Fibroblast of gingiva (primary cell): ENCODE results near the gene C2CD5.
"Not testable (repeated sequence)": the region's sequence is repeated elsewhere in the genome, so short reads cannot be mapped to it uniquely, and the experiment has no call there.

Source experiments
- DNase-seq: peaks from one replicate; pipeline ENCODE4 v3.0.0-alpha.2; 2011; ENCODE audit warnings: low read depth

The C2CD5 gene, protein sequence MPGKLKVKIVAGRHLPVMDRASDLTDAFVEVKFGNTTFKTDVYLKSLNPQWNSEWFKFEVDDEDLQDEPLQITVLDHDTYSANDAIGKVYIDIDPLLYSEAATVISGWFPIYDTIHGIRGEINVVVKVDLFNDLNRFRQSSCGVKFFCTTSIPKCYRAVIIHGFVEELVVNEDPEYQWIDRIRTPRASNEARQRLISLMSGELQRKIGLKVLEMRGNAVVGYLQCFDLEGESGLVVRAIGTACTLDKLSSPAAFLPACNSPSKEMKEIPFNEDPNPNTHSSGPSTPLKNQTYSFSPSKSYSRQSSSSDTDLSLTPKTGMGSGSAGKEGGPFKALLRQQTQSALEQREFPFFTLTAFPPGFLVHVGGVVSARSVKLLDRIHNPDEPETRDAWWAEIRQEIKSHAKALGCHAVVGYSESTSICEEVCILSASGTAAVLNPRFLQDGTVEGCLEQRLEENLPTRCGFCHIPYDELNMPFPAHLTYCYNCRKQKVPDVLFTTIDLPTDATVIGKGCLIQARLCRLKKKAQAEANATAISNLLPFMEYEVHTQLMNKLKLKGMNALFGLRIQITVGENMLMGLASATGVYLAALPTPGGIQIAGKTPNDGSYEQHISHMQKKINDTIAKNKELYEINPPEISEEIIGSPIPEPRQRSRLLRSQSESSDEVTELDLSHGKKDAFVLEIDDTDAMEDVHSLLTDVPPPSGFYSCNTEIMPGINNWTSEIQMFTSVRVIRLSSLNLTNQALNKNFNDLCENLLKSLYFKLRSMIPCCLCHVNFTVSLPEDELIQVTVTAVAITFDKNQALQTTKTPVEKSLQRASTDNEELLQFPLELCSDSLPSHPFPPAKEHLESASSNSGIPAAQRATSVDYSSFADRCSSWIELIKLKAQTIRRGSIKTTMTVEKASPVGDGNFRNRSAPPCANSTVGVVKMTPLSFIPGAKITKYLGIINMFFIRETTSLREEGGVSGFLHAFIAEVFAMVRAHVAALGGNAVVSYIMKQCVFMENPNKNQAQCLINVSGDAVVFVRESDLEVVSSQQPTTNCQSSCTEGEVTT

GRCh38 chr12:22544038-22544979, at the start of gene C2CD5:
C2CD5 (minus strand) TSS chr12:22544542; CDS start chr12:22544150, 392 bp downstream.
- peak; percentile 98 for DNase-seq

- DNase-seq, result no peak
These were observed 49.5 kb upstream of the C2CD5 start for GRCh38 chr12:22593864-22594263.

DNA sequence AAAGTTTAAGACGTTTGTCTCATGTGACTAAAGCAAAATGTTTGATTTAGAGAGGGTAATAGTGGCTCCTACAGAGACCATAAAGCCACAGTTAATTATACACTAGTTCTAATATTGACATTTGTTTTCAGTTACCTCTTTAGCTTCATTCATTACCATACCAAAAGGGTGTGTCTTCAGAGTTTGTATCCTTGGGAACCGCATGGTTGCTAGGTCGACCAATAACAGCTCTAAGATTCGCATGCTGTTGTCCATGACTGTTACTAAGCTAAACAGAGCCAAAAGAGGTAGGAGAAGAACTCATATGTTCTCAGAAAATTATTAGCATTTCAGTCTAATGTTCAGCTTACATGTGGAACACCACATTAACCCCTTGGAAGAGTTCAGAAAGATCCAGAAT, 44.5 kb upstream of the C2CD5 start:
- no peak for DNase-seq

DNA sequence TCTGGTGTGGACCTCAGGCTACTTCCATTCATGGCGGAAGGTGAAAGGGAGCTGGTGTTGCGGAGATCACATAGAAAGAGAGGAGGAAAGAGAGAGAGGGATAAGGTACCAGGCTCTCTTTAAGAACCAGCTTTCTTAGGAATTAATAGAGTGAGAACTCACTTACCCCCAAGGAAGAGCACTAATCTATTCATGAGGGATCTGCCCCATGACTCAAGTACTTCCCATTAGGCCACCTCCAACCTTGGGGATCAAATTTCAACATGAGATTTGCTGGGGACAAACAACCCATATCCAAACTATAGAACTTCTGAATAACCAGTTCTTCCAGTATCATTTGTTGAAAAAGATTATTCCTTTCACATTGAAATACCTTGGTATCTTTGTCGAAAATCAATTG, 34.0 kb upstream of the C2CD5 start:
- no peak for DNase-seq

GRCh38 chr12:22577667-22578066, 33.3 kb upstream of the C2CD5 start:
- no peak for DNase-seq

- no peak for DNase-seq
These were observed 32.1 kb upstream of the C2CD5 start for GRCh38 chr12:22576473-22576872.

DNA sequence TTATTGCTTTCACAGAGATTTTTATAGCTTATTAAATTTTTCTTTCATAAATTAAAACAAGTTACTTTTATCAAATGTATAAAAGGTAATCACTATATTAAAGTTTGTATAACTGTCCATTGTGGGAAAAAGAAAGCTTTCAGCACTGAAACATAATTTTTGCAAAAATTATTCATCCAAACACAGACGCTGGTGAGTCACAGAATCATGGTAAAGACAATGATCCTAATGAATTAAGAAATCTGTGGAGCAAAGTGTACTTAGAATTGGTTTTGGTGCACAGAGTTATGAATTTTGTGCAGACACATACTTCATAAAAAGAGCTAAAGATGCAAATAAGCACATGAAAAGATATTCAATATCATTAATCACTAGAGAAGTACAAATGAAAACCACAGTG, 31.7 kb upstream of the C2CD5 start:
- DNase-seq, result no peak

DNA sequence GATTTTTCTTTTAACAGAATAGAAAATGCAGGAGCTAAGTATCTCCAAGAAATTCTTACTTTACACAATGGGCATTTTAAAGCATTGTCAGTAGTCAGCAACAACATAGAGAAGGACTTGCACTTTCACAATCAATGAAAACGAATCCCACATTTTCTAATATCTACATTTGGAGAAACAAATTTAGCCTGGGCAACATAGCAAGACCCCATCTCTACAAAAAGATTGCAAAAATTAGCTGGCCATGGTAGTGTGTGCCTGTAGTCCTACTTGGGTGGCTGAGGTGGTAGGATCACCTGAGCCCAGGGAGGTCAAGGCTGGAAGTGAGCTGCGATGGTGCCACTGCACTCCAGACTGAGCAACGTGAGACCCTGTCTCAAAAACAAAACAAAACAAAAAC, 30.6 kb upstream of the C2CD5 start:
- DNase-seq, result no peak

GRCh38 chr12:22573181-22573580, 28.8 kb upstream of the C2CD5 start:
- DNase-seq, result no peak

- no peak for DNase-seq
These were observed 24.9 kb upstream of the C2CD5 start for GRCh38 chr12:22569253-22569652.

GRCh38 chr12:22562036-22563028, 18.0 kb upstream of the C2CD5 start:
- DNase-seq, result no peak

GRCh38 chr12:22554750-22555149, 10.4 kb upstream of the C2CD5 start:
- not testable (repeated sequence) for DNase-seq

DNA sequence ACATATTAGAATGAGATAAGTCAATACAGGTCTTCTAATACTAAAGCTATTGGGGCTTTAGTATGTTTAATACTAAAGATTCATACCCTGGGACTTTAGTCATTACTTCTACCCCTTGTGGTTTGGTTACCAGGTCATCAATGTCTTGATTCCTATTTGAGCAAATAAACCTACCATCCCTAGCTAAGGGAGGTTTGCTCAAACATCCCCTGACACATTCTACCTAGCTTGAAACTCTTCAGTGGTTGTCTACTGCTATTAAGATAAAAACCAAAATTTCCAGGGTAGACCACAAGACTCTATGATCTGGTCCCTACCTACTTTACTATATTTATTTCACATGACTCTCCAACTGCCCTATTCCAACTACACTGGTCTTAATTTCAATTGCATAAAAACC, 7.3 kb upstream of the C2CD5 start:
- no peak for DNase-seq

GRCh38 chr12:22545255-22545654, 913 bp upstream of the C2CD5 start:
- DNase-seq, result no peak

DNA sequence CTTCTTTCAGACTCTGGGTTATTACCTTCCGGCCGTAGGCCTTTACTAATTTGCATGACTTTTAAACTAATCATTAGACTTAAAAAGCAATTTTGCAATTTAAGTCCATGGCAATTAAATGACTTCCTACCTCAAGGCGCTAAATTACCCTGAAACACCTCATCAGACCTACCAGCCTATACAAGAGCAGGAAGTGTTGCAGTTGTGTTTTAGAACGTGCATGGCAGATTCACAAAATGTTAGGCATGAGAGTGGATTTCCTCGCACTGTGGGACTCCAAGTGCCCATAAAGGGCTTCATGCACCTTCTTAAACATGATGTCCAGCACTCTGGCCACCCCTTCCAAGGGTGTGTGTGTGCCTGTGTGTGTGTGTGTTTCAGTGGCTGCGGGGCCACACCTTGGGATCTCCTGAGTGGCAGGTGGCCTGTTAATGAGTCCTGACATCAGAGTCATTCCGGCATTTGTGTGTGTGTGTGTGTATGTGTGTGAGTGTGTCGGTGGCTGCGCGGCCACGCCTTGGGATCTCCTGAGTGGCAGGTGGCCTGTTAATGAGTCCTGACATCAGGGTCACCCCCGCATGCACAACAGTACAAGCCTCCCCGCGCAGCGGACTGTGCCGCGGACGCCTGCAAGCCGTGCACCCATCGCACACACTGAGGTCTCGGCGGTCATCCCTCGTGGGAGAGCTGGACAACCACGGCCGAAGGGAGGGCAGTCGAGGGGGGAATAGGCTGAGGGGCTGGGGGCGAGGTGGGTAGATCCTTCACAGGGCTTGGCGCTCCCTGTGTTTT, 900 bp downstream of the C2CD5 start:
- DNase-seq, result peak; percentile 9

DNA sequence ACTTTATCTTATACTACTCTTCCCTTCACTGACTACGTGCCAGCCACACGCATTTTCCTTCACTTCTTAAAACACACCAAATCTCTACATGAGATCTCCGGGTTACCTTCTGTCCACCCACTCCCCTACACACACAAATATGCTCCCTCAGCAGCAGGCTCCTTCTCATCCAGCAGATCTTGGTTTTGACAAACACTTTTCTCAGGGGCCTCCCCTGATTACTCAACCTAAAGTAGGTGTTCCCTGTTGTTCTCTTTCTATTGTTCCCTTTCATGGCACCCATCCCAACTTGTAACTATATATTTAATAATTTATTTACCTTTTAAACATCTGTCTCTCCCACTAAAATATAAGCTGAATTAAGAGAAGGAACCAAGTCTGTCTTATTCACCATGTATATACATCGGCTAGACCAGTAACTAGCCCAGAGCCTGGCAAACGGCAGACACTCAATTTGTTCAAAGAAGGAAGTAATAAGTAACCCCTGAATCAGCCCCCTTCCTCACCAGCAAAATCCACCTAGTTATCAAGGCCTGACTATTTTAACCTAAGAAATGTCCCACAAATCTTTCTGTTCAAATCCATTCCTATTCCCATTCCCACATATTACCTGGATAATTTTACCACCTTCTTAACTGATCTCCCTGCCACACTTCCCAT, 2.7 kb downstream of the C2CD5 start:
- DNase-seq, result no peak

DNA sequence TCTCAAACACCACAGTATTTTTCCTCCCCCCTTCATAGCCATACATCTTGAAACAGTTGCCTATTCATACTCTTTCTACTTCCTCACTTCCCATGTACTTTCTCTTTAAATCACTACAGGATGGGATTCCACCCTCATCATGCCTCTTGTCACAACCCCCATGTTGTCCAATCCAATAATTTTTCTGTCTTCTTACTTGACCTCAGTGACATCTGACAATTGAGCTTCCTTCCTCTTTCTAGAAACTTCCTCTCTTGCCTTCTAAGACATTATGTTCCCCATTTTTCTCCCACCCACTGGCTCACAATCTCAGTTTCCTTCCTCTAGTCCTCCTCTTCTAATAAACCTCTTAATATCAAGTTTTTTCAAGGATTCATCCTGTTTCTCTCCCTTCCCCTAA, 5.3 kb downstream of the C2CD5 start:
- DNase-seq, result no peak

GRCh38 chr12:22538311-22538710, 6.0 kb downstream of the C2CD5 start:
- no peak for DNase-seq

- no peak for DNase-seq
These were observed 7.3 kb downstream of the C2CD5 start for GRCh38 chr12:22536971-22537544.
